ENCODE data around the gene LAMA3.

The LAMA3 gene

GRCh38 chr18:23779696-23780303 is 90.5 kb downstream of the LAMA3 start:
- Histone ChIP-seq H3K4me2 (ENCODE audit: insufficient read depth, low read length) (no peak overlapping the region), H3K27me3 (ENCODE audit: insufficient read depth, low read length, poor library complexity) (peaks cover 8% of the 10 kb centered on the region), H4K20me1 (ENCODE audit: insufficient read depth, low read length) (no peaks in the 10 kb centered on the region), H2AFZ (ENCODE audit: low read depth, low read length) (no peak overlapping the region), H3K4me1 (ENCODE audit: insufficient read depth, low read length) (no peaks in the 10 kb centered on the region), H3K9me3 (ENCODE audit: insufficient read depth, low read length, severe bottlenecking) (no peaks in the 10 kb centered on the region), H3K9ac (ENCODE audit: low read depth, low read length) (no peak overlapping the region), H3K36me3 (ENCODE audit: insufficient read depth, low read length) (no peaks in the 10 kb centered on the region), H3K79me2 (ENCODE audit: insufficient read depth, low read length) (no peaks in the 10 kb centered on the region), H3K4me3 (ENCODE audit: low read depth in 1 of 2, low read length in 2 of 2) (no peak overlapping the region), H3K27ac (ENCODE audit: low read length) (no peak overlapping the region)
- no peak for DNase-seq
- TF ChIP-seq EZH2 (IDR thresholded peaks at IDR 0.05; ENCODE audit: borderline replicate concordance, low read depth, low read length, severe bottlenecking) (no peak), CTCF (IDR thresholded peaks at IDR 0.05; ENCODE audit: borderline replicate concordance, extremely low read depth, low read length, poor library complexity, severe bottlenecking) (no peak)
- no peak for ATAC-seq (ENCODE audit: insufficient read depth, low read depth)

- TF ChIP-seq CTCF (IDR thresholded peaks at IDR 0.05; ENCODE audit: borderline replicate concordance, extremely low read depth, low read length, poor library complexity, severe bottlenecking) (no peak), EZH2 (IDR thresholded peaks at IDR 0.05; ENCODE audit: borderline replicate concordance, low read depth, low read length, severe bottlenecking) (no peak)
- Histone ChIP-seq H3K4me2 (ENCODE audit: insufficient read depth, low read length) (no peak overlapping the region), H3K79me2 (ENCODE audit: insufficient read depth, low read length) (no peaks in the 10 kb centered on the region), H2AFZ (ENCODE audit: low read depth, low read length) (no peak overlapping the region), H3K27me3 (ENCODE audit: insufficient read depth, low read length, poor library complexity) (peaks cover 7% of the 10 kb centered on the region), H3K36me3 (ENCODE audit: insufficient read depth, low read length) (no peaks in the 10 kb centered on the region), H3K4me3 (ENCODE audit: low read depth in 1 of 2, low read length in 2 of 2) (no peak overlapping the region), H3K9ac (ENCODE audit: low read depth, low read length) (no peak overlapping the region), H3K27ac (ENCODE audit: low read length) (no peak overlapping the region), H3K9me3 (ENCODE audit: insufficient read depth, low read length, severe bottlenecking) (no peaks in the 10 kb centered on the region), H4K20me1 (ENCODE audit: insufficient read depth, low read length) (no peaks in the 10 kb centered on the region), H3K4me1 (ENCODE audit: insufficient read depth, low read length) (no peaks in the 10 kb centered on the region)
- DNase-seq (no peak), ATAC-seq (ENCODE audit: insufficient read depth, low read depth) (no peak)
These were observed 95.6 kb downstream of the LAMA3 start for GRCh38 chr18:23784832-23785245.

GRCh38 chr18:23793051-23793450 is 103.8 kb downstream of the LAMA3 start:
- H3K4me3 ChIP-seq (ENCODE audit: low read depth in 1 of 2, low read length in 2 of 2): no peak overlapping the region
- TF ChIP-seq CTCF (IDR thresholded peaks at IDR 0.05; ENCODE audit: borderline replicate concordance, extremely low read depth, low read length, poor library complexity, severe bottlenecking) (no peak), EZH2 (IDR thresholded peaks at IDR 0.05; ENCODE audit: borderline replicate concordance, low read depth, low read length, severe bottlenecking) (no peak)
- no peak overlapping the region for H2AFZ ChIP-seq (ENCODE audit: low read depth, low read length)
- H3K36me3 ChIP-seq (ENCODE audit: insufficient read depth, low read length): no peaks in the 10 kb centered on the region
- no peak overlapping the region for H3K27ac ChIP-seq (ENCODE audit: low read length)
- H3K9me3 ChIP-seq (ENCODE audit: insufficient read depth, low read length, severe bottlenecking): no peaks in the 10 kb centered on the region
- no peaks in the 10 kb centered on the region for H3K79me2 ChIP-seq (ENCODE audit: insufficient read depth, low read length)
- H3K4me1 ChIP-seq (ENCODE audit: insufficient read depth, low read length): no peaks in the 10 kb centered on the region
- no peak overlapping the region for H3K4me2 ChIP-seq (ENCODE audit: insufficient read depth, low read length)
- DNase-seq (no peak), ATAC-seq (ENCODE audit: insufficient read depth, low read depth) (no peak)
- no peaks in the 10 kb centered on the region for H4K20me1 ChIP-seq (ENCODE audit: insufficient read depth, low read length)
- H3K9ac ChIP-seq (ENCODE audit: low read depth, low read length): no peak overlapping the region
- H3K27me3 ChIP-seq (ENCODE audit: insufficient read depth, low read length, poor library complexity): no peaks in the 10 kb centered on the region

Measured in DND-41 (cell line).